Transverse colon (tissue), 3 donors: Measurements from ENCODE around the gene QRFP.

Source experiments
- EP300 ChIP-seq: sonication (generic); formaldehyde crosslinking; IDR thresholded peaks from one replicate; pipeline ENCODE4 v1.6.1; 2017; ENCODE audit warnings: antibody characterized with exemption, low read depth
- POLR2AphosphoS5 ChIP-seq, 3 donors: sonication (generic); formaldehyde crosslinking; IDR thresholded peaks; one replicate each; pipeline ENCODE4 v1.6.1; 2016; ENCODE audit warnings: antibody characterized with exemption in 3 of 3

DNA sequence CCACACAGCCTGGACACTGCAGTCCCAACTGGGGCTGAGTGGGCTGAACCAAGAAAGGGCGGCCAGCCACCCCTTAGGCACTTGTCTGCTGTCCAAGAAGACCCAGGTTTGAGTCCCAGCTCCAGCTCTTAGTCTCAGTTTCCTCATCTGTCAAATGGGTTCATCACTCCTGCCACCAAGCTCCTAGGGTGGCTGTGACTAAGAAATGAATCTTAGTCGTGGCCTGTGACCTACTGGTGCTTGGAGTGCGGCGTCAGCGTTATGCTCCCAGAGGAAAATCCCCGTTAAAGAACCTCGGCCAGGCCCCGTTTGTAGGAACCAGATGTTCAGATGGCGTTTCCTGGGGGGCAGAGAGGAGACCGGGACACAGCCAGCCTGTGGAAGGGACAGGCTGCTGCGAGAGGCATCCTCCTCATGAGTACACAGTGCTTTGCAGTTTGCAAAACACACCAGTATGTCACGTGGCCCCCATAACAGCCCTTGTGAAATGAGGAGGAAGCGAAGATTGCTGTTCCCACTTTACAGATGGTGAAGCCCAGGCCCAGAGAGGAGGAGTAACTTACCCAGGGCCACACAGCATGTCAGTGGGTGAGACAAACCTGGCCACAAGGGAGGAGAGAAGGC, 39.1 kb upstream of the QRFP start:
- TF ChIP-seq EP300, result no peak
- no peak for TF ChIP-seq POLR2AphosphoS5 (IDR thresholded peaks at IDR 0.05)
